GM19193 (cell line): ENCODE results near the gene CXorf65.

Source experiments
- POLR2A ChIP-seq: IDR thresholded peaks from 4 replicates; pipeline ENCODE4 v1.6.1; 2011; ENCODE audit not compliant: insufficient read depth, insufficient read length; ENCODE audit errors: extremely low read depth

CXorf65 gene

DNA sequence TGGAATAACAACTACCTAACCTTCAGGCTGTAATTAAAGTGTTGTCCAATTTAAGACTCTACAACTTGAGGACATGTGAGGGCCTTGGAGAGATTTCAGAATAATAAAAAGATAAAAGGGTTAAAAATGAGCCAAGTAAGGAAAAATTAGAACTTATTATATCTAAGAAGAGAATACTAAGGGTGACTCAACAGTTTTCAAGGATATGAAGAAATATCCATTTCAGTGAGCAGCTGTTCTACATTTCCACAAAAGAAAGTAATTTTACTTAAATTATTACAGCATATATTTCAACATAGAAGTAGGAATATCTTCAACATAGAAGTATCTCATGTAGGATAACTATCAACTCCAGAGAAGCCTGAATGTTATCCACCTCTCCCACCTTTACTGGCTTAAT, 49.7 kb downstream of the CXorf65 start:
- no peak for TF ChIP-seq POLR2A
